Measurements from ENCODE around the gene SLC26A3. TPM values are rescaled to one million over a fixed set of nuclear protein-coding genes. Genes with fewer than 3 reads are reported as not detected.
A peak's percentile ranks its signal among the peaks of the same experiment; 100 is the strongest.

Gene SLC26A3
- total RNA-seq, 1 experiment from 2014 or later: not detected

DNA sequence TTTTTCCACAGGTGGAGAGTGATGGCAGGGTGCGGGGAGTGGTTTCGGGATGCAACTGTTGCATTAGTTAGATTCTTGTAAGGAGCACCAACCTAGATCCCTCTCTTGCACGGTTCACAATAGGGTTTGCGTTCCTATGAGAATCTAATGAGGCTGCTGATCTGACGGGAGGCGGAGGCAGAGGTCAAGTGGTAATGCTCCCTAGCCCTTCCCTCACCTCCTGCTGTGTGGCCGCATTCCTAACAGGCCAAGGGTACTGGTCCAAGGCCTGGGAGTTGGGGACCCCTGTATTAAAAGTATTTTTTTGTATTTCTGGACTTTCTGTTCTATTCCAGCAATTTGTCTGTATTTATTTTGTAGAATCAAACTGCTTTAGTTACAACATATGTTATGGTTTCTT is 51.9 kb downstream of the SLC26A3 start:
- DNase-seq (ENCODE audit: low spot score): no peak

DNA sequence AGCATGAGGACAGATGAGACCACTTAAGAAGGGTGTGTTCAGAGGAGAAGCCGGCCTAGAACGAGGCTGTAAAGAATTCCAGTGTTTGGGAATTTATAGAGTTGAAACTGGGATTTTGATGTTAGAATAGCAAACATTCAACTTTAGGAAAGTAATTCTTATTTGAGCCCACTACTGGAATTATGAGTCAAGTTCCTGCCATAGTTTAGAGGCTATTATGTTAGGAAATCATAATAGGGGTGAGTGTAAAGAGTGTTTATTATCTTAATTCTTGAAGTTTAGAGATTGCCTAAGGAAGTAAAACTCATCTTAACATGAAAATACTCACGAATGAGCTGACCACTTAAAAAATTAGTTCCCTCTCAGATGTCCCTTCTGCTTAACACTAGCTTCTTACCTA is 57.0 kb downstream of the SLC26A3 start:
- no peak for DNase-seq (ENCODE audit: low spot score)

DNA sequence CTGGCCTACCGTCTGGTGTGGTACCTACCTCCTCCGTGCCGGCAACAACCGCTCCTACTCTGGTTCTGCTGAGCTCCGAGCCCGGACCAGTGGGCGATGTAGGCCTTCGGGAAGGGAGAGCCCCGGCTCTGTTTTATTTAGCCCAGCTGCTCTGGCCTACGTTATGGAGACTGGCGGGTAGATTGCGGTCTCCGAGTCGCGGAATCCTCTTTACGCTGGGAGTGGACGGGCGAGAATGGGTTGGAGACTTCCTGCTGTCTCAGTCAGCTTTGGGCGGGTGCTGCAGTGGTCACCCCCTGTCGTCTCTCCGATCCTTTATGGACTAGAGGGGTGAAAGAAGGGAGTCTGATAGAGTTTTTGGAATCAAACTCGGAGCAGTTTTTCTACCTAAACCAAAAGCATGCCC is 58.7 kb downstream of the SLC26A3 start:
- no peak for DNase-seq (ENCODE audit: low spot score)

DNA sequence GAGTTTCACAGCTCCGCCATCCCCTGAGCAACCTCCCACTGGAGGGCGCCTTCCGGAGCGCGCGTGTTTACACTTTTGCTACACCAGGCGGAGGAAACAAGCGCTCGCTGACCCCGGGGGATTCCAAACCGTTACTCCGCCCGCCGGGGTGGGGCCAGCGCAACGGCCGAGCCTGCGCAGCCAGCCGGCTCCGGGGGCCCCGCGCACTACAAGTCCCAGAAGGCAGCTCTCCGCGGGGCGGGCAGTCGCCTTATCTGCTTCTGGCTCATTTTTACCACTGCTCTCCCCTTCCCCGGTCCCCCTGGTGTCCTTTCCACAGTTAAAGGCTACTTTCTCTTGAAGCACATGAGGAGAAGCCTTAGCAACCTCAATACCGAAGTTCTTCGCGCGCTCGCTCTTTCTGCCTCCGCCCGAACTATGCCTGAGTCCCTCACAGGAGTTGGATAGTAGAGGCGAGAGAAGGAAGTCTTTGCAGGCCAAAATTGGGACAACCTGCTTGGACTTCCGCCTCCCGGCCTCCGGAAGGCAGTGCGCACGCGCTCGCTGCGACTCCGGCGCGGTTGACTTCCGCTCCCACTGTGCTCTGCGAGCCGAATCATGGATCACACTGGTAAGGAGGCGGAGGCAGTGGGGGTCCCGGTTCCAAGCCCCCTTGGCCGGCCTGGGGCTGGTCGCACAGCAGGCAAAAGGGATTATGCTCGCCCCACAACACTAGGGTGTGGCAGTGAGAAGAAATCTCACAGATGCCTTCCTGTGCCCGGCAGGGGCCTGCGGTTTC is 59.3 kb downstream of the SLC26A3 start, which contains the start of gene CBLL1:
CBLL1 (plus strand) TSS at position 576 of the 778 bp plus-strand sequence; CDS start at position 598, 22 bp downstream.
- peak; percentile 92 for DNase-seq (ENCODE audit: low spot score)

DNA sequence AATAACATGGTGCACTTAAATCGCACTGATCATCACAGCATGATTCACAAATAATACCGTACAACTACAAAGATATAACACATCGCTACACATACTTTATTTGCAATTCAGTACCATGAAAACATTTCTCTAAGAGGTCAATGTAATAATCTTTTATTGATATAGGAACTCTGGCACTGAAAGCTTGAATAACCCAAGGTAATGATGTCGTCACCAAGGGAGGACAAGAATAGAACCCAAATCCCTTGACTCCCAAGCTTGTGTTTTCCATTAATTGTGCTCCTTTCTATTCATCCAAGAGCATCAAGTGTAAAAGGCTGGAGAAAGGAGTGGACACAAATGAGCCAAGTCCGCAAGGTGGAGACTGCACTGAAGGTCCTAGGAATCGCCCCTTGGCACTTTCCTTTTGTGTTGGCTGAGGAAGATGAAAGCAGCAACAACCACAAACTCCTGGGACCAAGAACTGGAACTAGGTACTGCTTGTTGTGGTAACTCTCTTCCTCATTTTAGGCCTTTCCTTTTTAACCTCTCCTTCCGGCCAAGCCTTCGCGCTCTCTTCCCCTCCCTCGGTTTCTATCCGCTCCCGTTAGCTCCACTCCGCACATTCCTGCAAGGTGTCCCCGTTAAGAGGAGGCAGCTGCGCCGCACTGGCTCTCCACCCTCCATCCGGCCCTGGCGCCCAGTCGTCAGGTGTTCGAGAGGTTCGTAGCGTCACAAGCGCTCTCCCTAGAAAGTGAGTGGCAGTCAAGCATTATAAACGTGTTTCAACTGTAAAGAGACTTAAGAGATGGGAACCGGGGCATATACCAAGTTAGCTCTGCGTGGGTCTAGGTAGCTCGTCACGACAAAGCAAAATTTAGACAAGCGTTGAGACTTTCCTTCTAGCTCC is 60.1 kb downstream of the SLC26A3 start:
- DNase-seq (ENCODE audit: low spot score): no peak

DNA sequence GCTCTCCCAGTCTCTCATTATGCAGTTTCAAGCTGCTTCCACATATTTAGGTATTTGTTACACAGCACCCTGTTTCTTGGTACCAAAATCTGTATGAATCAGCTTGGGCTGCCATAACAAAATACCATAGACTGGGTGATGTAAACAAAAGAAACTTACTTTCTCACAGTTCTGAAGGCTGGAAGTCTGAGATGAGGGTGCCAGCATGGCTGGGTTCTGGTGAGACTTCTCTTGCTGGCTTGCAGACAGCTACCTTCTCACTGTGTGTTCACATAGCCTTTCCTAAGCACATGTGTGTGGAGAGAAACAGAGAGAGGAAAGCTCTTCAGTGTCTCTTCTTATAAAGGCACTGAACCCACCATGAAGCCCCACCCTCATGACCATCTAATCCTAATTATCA is 74.7 kb downstream of the SLC26A3 start:
- no peak for DNase-seq (ENCODE audit: low spot score)

DNA sequence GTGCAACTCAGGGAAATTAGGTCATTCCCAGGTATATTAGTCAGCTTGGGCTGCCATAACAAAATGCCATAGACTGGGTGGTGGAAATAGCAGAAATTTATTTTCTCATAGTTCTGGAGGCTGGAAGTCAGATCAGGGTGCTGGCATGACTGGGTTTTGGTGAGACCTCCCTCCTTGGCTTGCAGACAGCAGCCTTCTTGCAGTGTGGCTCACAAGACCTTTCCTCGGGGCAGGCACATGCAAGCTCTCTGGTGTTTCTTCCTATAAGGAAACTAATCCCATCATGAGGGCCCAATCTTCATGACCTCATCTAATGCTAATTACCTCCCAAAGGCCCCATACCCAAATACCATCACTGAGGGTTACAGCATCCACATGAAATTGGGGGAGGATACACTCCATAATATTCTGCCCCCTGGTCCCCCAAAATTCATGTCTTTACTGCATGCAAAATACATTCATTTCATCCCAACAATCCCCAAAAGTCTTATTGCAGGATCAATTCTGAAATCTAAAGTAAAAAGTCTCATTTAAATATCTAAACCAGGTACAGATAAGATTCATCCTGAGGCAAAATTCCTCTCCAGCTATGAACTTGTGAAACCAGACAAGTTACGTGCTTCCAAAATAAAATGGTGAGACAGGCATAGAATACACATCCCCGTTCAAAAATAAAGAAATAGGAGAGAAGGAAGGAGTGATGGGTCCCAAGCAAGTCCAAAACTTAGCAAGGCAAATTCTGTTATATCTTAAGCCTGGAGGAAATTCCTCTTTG is 76.5 kb downstream of the SLC26A3 start:
- DNase-seq (ENCODE audit: low spot score): no peak

DNA sequence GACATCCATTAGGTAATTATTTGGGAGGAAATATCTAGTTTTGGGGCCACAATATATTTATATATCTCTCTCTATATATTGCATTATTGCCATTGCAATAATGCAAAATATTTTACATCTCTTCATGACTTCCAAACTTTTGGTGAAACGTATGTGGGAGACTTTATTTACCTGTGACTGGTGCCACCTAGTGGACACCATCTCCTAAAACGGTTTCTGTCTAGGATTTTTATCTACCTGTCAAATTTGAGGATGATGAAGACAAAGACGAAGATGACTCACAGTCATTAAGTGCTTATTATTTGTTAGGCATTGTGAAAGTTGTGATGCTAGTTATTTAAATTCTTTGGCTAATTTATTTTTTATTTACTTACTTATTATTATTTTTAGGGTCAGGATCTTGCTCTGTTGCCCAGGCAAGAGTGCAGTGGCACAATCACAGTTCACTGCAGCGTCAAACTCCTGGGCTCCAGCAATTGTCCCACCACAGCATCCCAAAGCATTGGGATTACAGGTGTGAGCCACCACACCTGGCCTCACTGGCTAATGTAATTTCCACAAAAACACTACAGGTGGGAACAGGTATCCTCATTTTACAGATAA is 77.8 kb downstream of the SLC26A3 start:
- DNase-seq (ENCODE audit: low spot score): peak; percentile 43

DNA sequence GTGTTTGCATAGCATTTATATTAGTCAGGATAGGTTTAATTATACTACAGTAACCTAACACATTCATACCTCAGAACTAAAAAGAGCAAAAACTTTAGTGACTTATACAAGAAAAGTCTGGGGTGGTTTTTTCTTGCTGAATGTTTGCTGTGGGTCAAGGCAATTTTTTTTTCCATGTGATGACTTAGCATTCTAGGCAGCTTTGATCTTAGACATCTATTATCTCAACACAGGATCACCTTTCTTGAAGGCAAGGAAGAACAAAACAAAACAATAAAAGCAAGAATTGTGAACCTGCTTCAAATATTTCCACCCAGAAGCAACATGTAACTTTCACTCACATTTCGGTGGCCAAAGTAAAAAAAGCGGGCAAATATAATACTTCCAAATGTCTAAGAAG is 79.8 kb downstream of the SLC26A3 start:
- DNase-seq (ENCODE audit: low spot score): no peak

DNA sequence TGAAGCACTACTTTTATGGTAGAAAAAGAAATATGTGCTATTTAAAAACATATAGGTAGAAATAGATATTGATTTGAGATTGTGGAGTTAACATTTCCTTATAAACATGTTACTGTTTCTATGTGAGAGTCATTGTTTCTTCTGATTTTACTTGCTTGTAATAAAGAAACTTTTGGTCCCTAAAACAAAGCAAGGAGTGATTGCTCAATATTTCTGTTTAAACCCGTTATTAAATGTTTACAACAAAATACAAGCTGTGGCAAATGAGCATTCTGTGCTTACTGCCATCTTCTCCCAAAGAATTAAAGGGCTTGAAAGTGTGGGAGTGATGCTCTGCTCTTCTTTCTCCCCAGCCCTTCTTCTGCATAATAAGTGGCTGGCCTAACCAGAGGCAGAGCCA is 81.7 kb downstream of the SLC26A3 start:
- DNase-seq (ENCODE audit: low spot score): no peak

DNA sequence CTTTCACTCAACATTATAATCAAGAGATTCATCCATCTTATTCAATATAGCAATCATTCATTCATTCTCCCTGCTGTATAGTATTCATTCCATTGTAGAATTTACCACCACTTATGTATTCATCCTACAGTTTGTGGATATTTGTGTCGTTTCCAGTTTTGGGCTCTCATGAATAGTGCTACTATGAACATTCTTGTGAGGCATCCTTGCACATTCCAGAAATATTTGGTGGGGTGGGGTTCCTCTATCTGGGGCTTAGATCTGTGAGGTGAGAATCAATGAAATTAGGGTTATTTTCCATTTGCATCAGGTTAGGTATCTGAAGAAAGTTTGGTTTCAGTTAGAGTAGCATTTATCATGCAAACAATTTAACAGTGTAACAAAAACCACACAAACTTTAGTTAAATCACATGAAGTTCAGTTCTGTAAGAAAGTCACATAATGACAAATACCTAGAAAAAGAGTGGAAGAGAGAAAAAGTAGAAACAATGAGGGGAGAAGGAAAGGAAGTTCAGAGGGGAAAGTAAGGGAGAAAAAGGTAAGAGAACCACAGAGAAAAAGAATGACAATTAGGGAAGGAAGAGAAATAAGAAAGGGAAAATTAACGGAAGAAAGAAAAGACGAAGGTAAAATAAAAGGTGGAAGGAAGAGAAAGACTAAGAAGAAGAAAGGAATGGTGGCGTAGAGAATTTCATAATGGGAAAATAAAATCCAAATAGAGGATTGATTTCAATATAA is 84.4 kb downstream of the SLC26A3 start:
- no peak for DNase-seq (ENCODE audit: low spot score)

DNA sequence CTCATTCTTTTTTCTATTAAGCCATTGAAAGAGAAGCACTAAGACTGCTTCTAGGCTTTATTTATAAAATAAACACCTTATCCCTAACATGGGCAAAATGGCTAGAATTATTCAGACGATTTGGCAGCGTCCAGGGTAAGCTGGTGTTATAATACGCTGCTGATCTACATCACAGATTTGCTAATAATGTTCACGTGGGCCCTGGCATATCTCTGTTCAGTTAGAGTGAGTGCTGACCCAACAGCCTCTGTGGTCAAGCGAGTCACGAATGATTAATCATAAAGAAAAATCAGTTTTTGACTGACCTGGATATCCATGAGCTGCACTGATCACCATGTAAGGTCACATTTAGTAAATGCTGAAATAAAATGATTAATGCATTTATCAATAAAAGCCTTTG is 87.5 kb downstream of the SLC26A3 start:
- no peak for DNase-seq (ENCODE audit: low spot score)

Other genes starting within 250 kb of the SLC26A3 start
- gene COG5, start 239.3 kb downstream of the SLC26A3 start, total RNA-seq (2014; rRNA removed; shearing (Covaris generic)): 33.0 and 41.7 TPM in 2 replicates
- 13.3 and 14.8 TPM in 2 replicates for gene DUS4L, start 239.3 kb downstream of the SLC26A3 start, total RNA-seq (2014; rRNA removed; shearing (Covaris generic))
- 122 and 171 TPM in 2 replicates for gene BCAP29, start 223.0 kb downstream of the SLC26A3 start, total RNA-seq (2014; rRNA removed; shearing (Covaris generic))
- 0.06 and 0.19 TPM in 2 replicates for gene SLC26A4, start 142.4 kb downstream of the SLC26A3 start, total RNA-seq (2014; rRNA removed; shearing (Covaris generic))
- gene CBLL1, start 59.1 kb downstream of the SLC26A3 start, total RNA-seq (2014; rRNA removed; shearing (Covaris generic)): 38.5 and 38.9 TPM in 2 replicates
- gene DLD, start 88.0 kb upstream of the SLC26A3 start, total RNA-seq (2014; rRNA removed; shearing (Covaris generic)): 127 and 130 TPM in 2 replicates
- 128 and 140 TPM in 2 replicates for gene LAMB1, start 199.9 kb upstream of the SLC26A3 start, total RNA-seq (2014; rRNA removed; shearing (Covaris generic))

Measured in H4 (cell line).